Endometrial microvascular endothelial cells (primary cell): ENCODE measurements around the gene EMILIN1. TPM values are rescaled to one million over a fixed set of nuclear protein-coding genes. Genes with fewer than 3 reads are reported as not detected.
"Not testable (repeated sequence)": the region's sequence is repeated elsewhere in the genome, so short reads cannot be mapped to it uniquely, and the experiment has no call there.

ENCODE experiments used
- in situ Hi-C: cut with HindIII; loops from 2 replicates; pipeline ENCODE4 v1.10.0; 2017; ENCODE audit warnings: low sequenced_read_pairs, low pct_unique_long_range_greater_than_20kb; ENCODE audit errors: inconsistent ontology term
- total RNA-seq: library from RNA; depleted of rRNA; stranded (reverse); fragments of >200 nt; gene quantifications from one replicate; pipeline ENCODE4 v1.2.3, GENCODE V29; 2015; ENCODE audit errors: inconsistent ontology term

EMILIN1 gene
- total RNA-seq, 1 donor from 2014 or later: 1.5 TPM

DNA sequence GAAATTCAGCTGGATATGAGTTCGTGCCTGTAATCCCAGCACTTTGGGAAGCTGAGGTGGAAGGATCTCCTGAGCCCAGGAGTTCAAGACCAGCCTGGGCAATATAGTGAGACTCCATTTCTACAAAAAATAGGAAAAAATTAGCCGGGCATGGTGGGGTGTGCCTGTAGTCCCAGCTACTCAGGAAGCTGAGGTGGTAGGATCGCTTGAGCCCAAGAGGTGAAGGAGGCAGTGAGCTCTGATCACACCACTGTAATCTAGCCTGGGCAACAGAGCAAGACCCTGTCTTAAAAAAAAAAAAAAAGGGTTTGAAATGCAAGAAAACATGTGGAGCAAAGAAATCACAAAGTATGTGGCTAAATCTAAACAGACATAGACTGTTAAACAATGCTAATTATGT, 30.7 kb downstream of the EMILIN1 start:
- in situ Hi-C loops: no loop called here

DNA sequence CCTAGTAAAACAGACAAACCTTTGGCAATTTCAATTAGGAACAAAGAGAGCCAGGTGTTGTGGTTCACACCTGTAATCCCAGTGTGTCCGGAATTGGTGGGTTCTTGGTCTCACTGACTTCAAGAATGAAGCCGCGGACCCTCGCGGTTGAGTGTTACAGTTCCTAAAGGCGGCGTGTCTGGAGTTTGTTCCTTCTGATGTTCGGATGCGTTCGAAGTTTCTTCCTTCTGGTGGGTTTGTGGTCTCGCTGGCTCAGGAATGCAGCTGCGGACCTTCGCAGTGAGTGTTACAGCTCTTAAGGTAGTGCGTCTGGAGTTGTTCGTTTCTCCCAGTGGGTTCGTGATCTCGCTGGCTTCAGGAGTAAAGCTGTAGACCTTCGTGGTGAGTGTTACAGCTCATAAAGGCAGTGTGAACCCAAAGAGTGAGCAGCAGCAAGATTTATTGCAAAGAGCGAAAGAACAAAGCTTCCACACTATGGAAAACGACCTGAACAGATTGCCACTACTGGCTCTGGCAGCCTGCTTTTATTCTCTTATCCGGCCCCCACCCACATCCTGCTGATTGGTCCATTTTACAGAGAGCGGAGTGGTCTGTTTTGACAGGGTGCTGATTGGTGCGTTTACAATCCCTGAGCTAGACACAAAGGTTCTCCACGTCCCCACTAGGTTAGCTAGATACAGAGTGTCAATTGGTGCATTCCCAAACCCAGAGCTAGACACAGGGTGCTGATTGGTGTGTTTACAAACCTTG, 32.4 kb downstream of the EMILIN1 start:
- in situ Hi-C loops: not testable (repeated sequence)

DNA sequence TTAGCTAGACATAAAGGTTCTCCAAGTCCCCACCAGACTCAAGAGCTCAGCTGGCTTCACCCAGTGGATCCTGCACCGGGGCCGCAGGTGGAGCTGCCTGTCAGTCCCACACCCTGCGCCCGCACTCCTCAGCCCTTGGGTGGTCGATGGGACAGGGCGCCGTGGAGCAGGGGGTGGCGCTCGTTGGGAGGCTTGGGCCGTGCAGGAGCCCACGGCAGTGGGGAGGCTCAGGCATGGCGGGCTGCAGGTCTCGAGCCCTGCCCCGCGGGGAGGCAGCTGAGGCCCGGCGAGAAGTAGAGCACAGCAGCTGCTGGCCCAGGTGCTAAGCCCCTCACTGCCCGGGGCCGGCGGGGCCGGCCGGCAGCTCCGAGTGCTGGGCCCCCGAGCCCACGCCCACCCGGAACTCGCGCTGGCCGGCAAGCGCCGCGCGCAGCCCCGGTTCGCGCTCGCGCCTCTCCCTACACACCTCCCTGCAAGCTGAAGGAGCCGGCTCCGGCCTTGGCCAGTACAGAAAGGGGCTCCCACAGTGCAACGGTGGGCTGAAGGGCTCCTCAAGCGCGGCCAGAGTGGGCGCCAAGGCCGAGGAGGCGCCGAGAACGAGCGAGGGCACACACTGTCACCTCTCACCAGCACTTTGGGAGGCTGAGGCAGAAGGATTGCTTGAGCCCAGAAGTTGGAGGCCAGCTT, 33.1 kb downstream of the EMILIN1 start:
- in situ Hi-C loops: not testable (repeated sequence)

DNA sequence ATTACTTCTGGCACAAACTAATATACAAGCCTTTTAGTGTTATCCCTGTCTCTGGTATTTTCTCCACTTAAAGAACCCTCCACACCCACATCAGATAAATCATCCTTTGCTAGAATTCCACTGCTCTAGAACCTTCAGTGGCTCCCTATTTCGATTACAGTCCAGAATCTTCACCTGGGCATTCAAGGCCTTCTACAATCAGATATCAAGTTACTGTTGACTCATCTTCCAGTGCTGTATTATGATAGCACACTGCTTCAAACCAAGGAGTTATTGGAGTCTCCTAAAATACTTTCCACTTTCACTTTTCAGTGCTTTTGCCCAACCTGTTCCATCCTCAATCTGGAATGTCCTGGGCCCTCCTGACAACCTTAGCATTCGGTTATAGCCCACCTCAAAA, 37.1 kb downstream of the EMILIN1 start:
- in situ Hi-C loops: no loop called here

DNA sequence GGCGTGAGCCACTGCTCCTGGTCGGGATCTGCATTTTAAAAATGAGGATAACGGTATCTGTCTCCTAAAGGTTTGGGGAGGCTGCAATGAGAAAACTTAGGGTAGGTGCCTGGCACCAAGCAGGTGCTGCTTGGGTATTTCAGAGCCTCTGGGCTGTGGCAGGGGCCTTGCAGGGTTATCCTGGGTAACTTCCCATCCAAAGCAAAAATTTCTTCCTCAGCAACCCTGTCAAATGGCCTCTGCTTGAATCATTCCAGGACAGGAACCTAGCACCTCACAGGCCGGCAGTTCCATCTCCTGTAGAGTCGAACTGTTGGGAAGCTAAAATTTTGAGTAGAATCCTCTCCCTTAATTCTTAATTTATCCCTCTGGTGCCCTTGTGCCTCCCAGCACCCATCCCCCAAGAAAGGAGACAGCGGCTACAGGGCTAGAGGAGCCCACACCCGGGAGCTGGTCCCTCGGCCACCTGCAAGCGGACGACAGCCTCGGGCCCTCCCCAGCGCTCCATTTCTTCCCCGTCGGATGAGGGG, 39.6 kb downstream of the EMILIN1 start:
- in situ Hi-C loops: no loop called here

DNA sequence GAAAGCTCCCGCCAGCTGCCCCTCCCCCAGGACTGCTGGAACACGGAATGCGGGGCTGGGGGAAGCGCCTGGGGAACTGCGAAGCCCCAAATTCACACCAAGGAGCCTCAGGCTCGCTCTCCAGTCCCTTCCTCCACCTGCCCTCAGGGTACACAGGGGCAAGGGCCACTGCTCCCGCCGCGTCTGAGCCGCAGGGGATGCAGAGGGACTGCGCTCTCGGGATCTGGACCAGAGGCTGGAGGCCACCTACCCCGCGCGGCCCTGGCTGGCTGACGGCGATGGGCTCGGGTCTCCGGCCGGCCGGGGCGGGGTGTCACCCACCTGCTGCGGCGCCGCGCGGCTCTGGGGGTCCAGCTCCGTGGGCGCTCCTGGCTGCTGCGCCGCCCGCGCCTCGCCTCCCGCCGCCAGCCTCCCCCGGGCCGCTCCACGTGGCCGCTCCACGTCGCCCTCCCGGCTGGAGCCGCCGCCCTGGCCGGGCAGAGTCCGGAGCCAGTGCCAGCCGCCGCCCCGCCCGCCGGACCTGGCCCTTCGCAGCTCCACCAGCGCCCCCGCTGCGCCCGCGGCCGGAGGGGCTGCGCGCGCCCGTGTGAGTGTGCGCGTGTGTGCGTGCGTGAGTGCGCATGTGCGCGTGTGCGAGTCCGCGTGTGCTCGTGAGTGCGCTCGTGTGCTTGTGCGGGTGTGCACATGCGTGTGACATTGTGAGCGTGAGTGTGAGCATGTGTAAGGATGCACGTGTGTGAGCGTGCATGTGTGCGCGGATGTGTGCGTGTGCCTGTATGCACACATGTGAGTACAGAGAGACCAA, 40.3 kb downstream of the EMILIN1 start, which contains the start of gene CGREF1:
Gene CGREF1, minus strand, starts transcription at position 604 of the 805 bp plus-strand sequence. CDS start 14,762 bp downstream, outside the sequence.
- in situ Hi-C loops: no loop called here

DNA sequence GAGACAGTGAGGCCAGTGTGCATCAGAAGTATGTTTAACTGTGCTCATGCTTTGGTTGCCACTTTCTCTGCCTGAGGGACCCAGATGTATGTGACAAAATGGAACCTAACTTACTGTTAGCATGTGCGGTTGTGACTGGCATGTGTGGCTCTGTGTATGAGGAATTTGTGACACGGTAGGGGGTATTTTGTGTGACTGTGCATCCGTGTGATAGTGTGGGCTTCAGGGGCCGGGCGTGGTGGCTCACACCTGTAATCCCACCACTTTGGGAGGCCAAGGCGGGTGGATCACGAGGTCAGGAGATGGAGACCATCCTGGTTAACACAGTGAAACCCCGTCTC, 40.9 kb downstream of the EMILIN1 start:
- in situ Hi-C loops: not testable (repeated sequence)

DNA sequence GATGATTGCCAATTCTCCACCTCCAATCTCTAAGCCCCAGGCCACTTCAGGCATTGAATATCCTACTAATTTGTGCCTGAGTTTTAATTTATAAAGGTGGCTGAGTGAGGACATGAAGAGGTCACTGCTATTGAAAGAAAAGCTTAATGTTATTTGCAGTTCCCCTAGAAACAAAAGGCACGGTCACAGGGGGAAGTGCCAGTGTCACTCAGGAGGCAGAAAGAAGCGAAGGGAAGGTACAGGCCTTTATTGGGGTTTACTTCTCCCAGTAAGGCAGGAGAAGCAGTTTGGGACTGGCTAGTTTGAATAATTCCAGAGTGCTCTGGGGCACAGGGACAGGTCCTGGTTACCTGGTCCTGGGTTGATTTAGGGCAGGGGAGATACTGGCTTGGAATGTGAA, 43.5 kb downstream of the EMILIN1 start:
- in situ Hi-C loops: no loop called here

DNA sequence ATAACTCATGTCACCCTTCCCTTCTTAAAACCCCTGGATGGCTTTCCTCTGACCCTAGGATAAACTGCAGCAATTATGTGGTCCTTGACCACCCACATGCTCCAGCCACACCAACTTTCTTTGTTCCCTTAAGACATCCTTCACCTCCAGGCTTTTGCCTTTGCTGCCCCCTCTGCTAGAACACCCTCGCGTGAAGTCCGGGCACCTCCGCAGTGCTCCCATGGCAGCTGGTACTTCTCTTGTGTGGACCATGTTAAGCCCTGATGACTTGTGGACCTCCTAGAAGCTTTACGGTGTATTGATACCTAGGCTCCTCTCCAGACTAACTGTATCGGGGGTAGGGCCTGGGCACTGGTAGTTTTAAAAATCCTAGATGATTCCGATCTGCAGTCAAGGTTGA, 44.4 kb downstream of the EMILIN1 start:
- in situ Hi-C loops: no loop called here

DNA sequence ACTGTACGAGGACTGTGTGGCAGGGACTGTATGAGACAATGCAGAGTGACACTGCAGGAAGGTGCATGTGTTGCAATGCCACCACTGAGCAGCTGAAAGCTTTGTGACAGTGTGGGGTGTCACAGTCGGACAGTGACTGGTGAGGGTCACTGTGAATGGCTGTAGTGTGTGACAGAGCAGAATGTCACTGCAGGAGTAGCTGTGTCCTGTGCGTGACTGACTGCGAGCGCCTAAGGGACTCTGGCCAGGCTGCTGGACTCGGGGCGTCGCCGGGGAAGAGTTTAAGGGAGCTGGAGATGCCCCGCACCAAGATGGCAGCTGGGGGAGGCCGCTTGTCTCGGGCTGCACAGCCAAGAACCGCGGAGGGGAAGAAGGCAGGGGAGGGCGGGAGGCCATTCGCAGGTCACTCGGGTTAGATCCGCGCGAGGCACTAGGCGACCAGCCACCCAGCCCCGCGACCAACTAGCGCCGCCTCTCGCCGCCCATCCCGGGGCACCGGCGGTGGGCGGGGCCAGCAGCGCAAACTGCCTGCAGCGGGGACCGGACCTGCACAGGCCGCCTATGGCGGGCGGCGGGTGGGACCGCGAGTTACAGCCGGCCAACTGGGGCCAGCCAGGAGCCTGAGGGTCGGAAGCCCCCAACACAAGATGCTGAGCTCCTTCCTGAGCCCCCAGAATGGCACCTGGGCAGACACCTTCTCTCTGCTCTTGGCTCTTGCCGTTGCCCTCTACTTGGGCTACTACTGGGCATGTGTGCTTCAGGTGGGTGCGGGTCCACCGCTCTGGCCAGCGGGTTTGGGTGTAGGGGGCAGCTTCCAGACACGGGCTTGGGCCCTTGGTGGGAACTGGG, 45.1 kb downstream of the EMILIN1 start, which contains the start of gene ABHD1:
Gene ABHD1, plus strand, starts transcription at position 514 of the 849 bp plus-strand sequence. Its CDS starts 134 bp downstream, at position 648.
- in situ Hi-C loops: no loop called here

DNA sequence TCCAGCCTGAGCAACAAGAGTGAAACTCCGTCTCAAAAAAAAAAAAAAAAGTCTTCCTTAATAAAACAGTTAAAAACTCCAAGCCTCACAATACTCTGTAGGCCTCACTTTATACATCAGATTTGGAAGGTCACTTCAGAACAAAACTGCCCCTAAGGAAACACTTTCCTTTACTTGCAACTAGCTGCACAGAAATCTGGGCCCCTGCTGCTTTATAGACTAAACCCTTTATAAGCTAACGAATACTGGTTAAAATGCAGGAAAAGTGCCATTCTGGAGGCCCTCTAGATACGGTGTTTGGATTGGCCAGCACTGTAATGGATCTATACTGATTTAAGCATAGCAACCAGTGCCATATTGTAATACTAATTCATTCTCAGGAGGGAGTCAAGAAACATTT, 46.7 kb downstream of the EMILIN1 start:
- in situ Hi-C loops: no loop called here

DNA sequence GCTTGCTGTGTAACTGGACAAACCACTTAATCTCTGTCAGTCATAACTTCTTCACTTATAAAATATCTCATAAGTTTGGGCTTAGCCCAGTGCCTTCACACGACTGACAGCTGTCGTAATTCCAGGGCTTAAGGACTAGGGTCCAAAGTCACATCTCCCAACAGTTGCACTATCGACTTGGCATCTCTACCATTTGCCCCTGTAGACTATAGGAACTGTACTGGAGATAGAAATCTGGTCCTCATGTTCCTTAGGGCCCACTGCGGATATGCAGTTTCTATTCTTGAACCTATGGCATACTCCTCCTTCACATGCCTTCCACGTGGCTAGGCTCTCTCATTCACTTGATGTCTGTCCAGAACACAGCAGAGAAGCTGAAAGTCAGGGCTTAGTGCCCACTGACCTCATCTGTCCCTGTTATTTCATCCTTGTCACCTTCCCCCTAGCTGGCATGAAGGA, 47.9 kb downstream of the EMILIN1 start:
- in situ Hi-C loops: no loop called here

DNA sequence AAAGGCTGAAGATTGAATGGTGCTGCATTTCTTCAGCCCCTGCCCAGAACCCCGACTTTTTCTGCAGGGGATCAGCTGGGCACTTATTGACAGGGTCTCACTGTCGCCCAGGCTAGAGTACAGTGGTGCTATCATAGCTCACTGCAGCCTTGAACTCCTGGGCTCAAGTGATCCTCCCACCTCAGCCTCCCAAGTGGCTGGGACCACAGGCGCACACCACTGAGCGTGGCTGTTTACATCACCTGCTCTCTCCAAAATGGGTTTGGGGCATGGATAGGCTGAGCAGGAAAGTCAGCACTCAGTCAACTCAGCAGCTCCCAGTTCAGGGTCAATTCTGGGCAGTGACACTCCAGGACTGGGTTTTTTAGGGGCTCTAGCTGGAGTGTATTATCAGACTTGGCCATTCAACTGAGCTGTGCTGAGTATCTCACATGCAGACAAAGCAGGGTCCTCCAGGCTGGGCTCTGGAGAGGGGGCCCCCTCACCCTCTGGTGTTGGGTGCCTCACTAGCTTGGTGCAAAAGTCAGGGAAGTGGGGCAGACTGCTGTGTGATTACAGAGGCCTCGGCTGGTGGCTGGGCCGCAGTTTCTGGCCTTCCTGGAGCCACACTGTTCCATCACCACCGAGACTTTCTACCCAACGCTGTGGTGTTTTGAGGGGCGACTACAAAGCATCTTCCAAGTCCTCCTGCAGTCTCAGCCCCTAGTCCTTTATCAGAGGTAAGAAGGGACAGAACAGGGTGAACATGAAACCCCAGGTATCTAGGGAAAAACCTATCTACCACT, 49.7 kb downstream of the EMILIN1 start:
- in situ Hi-C loops: no loop called here

DNA sequence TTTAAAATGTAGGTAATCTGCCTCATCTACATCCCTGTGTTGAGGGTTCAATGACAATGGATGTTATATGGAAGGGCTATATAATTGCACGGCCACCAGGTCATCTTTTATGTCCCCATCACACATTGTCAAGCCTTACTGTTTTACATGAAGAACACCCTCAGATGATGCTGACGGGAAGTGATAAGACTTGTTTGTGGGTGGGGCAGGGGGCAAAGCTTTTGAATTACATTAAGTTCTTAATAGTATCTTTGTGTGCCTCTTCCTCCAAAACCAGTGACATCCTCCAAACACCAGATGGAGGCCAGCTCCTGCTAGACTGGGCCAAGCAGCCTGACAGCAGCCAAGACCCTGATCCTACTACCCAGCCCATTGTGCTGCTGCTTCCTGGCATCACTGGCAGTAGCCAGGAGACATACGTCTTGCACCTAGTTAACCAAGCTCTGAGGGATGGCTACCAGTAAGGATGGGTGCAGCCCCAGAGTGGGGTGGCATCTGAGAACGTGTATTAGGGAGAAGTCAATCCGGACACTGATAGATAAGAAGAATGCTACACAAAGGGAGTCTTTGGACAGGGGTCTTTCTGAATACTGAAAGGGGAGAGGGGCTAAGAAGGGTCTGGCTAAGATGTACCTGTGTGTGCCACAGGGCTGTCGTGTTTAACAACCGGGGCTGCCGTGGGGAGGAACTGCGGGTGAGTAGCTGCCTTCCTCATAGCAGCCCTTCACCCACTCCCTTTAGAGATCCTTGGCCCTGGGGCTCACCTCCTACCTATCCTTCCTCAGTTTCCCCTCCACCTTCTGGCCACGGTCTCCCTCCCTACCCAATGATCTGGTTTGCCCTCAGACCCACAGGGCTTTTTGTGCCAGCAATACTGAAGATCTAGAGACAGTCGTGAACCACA, 50.5 kb downstream of the EMILIN1 start:
- in situ Hi-C loops: no loop called here

DNA sequence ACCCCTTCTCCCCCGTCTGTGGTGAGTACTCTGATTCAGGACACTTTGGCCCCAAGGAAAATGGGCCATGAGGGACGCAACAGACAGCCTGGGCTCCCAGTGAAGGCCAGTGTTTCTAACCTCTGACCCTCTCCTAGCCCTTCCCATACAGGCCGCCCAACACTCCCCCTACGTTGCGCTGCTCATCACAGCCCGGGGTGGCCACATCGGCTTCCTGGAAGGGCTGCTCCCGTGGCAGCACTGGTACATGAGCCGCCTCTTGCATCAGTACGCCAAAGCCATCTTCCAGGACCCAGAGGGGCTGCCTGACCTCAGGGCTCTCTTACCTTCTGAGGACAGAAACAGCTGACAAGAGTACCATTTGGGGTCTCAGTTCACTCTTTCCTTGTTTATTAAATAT, 52.0 kb downstream of the EMILIN1 start:
- in situ Hi-C loops: no loop called here

DNA sequence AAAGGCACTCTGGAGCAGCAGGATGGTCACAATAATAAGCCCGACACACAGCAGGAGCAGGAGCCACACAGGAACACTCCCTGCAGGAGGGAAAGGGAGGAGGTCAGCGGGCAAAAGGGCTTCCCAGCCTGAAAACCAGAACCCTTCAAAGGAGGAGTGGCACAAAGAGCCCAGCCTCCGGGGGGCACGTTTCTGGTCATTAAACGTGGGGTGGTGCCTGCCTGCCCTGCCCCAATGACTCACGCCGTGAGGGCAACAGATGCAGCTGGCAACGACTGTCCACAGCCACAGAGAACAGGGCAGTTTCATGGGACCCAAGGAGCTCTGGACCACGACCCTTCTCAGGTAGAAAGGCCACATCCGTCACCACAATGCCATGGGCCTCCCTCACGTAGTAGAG, 53.0 kb downstream of the EMILIN1 start:
- in situ Hi-C loops: no loop called here
